IMR-90 (cell line): Measurements from ENCODE around the gene ZNF771. TPM values are rescaled to one million over a fixed set of nuclear protein-coding genes. Genes with fewer than 3 reads are reported as not detected.

Experiments used
- ATAC-seq: fragments of 200-7000 bp; cut with Tn5 transposase; 2 replicates; pipeline ENCODE4 v1.9.1; 2020; ENCODE audit warnings: low read depth, mild to moderate bottlenecking, moderate library complexity
- BruUV-seq: library from RNA; stranded (reverse); fragments of 400-500 nt; replicated peaks from 2 replicates; lab custom pipeline; 2021; lab: Mats Ljungman, UMichigan
- CTCF ChIA-PET: fragments of 300-600 bp; formaldehyde crosslinking; extraction: SDS; loops from one replicate; lab custom pipeline; 2021; ENCODE audit warnings: antibody characterized with exemption; lab: Yijun Ruan, JAX
- POLR2A ChIA-PET: fragments of 300-600 bp; sonication (Branson Sonifier 250); formaldehyde crosslinking; loops from one replicate; lab custom pipeline; 2022; ENCODE audit warnings: antibody characterized with exemption; ENCODE audit not compliant: unreplicated experiment; lab: Charles Lee
- DNase-seq: peaks from one replicate; pipeline ENCODE4 v3.0.0; 2013
- H2AFZ ChIP-seq: replicated peaks from 2 replicates; pipeline ENCODE3; 2013; ENCODE audit warnings: low read length, mild to moderate bottlenecking; ENCODE audit not compliant: poor library complexity
- H2AK5ac ChIP-seq: 2 replicates; pipeline ENCODE4 v1.6.1; 2013; ENCODE audit warnings: low read depth, low read length, inconsistent platforms
- H2AK9ac ChIP-seq: replicated peaks from 2 replicates; pipeline ENCODE3; 2013; ENCODE audit warnings: mild to moderate bottlenecking, low read depth, low read length, moderate library complexity; ENCODE audit not compliant: poor library complexity
- H2BK120ac ChIP-seq: 2 replicates; pipeline ENCODE4 v1.6.1; 2013; ENCODE audit warnings: low read depth, low read length, inconsistent platforms
- H2BK15ac ChIP-seq: 3 replicates; pipeline ENCODE4 v1.6.1; 2013; ENCODE audit warnings: low read depth, low read length, inconsistent platforms
- H2BK20ac ChIP-seq: 2 replicates; pipeline ENCODE4 v1.6.1; 2013; ENCODE audit warnings: low read depth, mild to moderate bottlenecking, inconsistent platforms, low read length, moderate library complexity
- H2BK5ac ChIP-seq: 2 replicates; pipeline ENCODE4 v1.6.1; 2013; ENCODE audit warnings: mild to moderate bottlenecking, low read depth, low read length, inconsistent platforms; ENCODE audit not compliant: poor library complexity, severe bottlenecking
- H3K14ac ChIP-seq: replicated peaks from 2 replicates; pipeline ENCODE4 v1.6.1; 2013; ENCODE audit warnings: low read depth, low read length, inconsistent platforms
- H3K18ac ChIP-seq: 2 replicates; pipeline ENCODE4 v1.6.1; 2013; ENCODE audit warnings: low read depth, low read length, control low read depth
- H3K23ac ChIP-seq: 2 replicates; pipeline ENCODE4 v1.6.1; 2013; ENCODE audit warnings: low read depth, low read length, inconsistent platforms
- H3K27ac ChIP-seq: 2 replicates; pipeline ENCODE4 v1.5.1; 2013; ENCODE audit warnings: mild to moderate bottlenecking, control low read depth, low read length; ENCODE audit not compliant: insufficient read depth
- H3K27me3 ChIP-seq: 2 replicates; pipeline ENCODE4 v1.6.1; 2013; ENCODE audit warnings: low read length; ENCODE audit not compliant: control insufficient read depth, insufficient read depth
- H3K36me3 ChIP-seq: 2 replicates; pipeline ENCODE4 v1.6.1; 2013; ENCODE audit warnings: low read length, mixed read lengths; ENCODE audit not compliant: control insufficient read depth, insufficient read depth
- H3K4ac ChIP-seq: 2 replicates; pipeline ENCODE4 v1.6.1; 2013; ENCODE audit warnings: low read depth, low read length, inconsistent platforms
- H3K4me1 ChIP-seq: 2 replicates; pipeline ENCODE4 v1.6.1; 2013; ENCODE audit warnings: low read length, mixed read lengths; ENCODE audit not compliant: control insufficient read depth, insufficient read depth
- H3K4me2 ChIP-seq: 2 replicates; pipeline ENCODE4 v1.6.1; 2013; ENCODE audit warnings: low read depth, mild to moderate bottlenecking, control low read depth, low read length, moderate library complexity
- H3K4me3 ChIP-seq: 2 replicates; pipeline ENCODE4 v1.5.1; 2013; ENCODE audit warnings: low read depth, mild to moderate bottlenecking, control low read depth, low read length, moderate library complexity; ENCODE audit not compliant: insufficient read depth
- H3K56ac ChIP-seq: 2 replicates; pipeline ENCODE4 v1.6.1; 2013; ENCODE audit warnings: low read length, inconsistent platforms; ENCODE audit not compliant: insufficient read depth; ENCODE audit errors: extremely low read depth
- H3K79me1 ChIP-seq, 2 experiments: 2 replicates each; pipeline ENCODE4 v1.6.1; 2013; ENCODE audit warnings: low read length in 2 of 2, inconsistent platforms in 1 of 2, low read depth in 1 of 2
- H3K9ac ChIP-seq: 2 replicates; pipeline ENCODE4 v1.6.1; 2013; ENCODE audit warnings: low read depth, low read length, control low read depth
- H3K9me1 ChIP-seq: 2 replicates; pipeline ENCODE4 v1.6.1; 2013; ENCODE audit warnings: low read length, inconsistent platforms; ENCODE audit not compliant: insufficient read depth
- H3K9me3 ChIP-seq: 2 replicates; pipeline ENCODE4 v1.6.1; 2013; ENCODE audit warnings: low read length; ENCODE audit not compliant: control insufficient read depth, insufficient read depth
- H4K20me1 ChIP-seq: 2 replicates; pipeline ENCODE4 v1.6.1; 2013; ENCODE audit warnings: low read length, inconsistent platforms; ENCODE audit not compliant: insufficient read depth
- H4K5ac ChIP-seq: 2 replicates; pipeline ENCODE4 v1.6.1; 2013; ENCODE audit warnings: mild to moderate bottlenecking, low read depth, low read length, control low read depth
- H4K8ac ChIP-seq, 2 experiments: 2 replicates each; pipeline ENCODE4 v1.6.1; 2013; ENCODE audit warnings: low read depth in 2 of 2, low read length in 2 of 2, control low read depth in 1 of 2, inconsistent platforms in 1 of 2
- H4K91ac ChIP-seq: 2 replicates; pipeline ENCODE4 v1.6.1; 2013; ENCODE audit warnings: low read depth, low read length, inconsistent platforms; ENCODE audit not compliant: insufficient read depth
- CEBPB ChIP-seq: IDR thresholded peaks from 2 replicates; pipeline ENCODE4 v1.6.1; 2012; ENCODE audit warnings: low read depth, low read length, improper control_type of control experiment
- CHD1 ChIP-seq: IDR thresholded peaks from 2 replicates; pipeline ENCODE4 v1.6.1; 2012; ENCODE audit warnings: low read depth, low read length, improper control_type of control experiment
- CTCF ChIP-seq: conservative IDR thresholded peaks from 2 replicates; pipeline ENCODE4 v1.5.1; 2012; ENCODE audit warnings: mild to moderate bottlenecking, low read depth, low read length, improper control_type of control experiment
- ELK1 ChIP-seq: fragments of 150-350 bp; IDR thresholded peaks from 2 replicates; pipeline ENCODE4 v1.6.1; 2016; ENCODE audit warnings: low read depth, mild to moderate bottlenecking, low read length, moderate library complexity, borderline replicate concordance
- FOS ChIP-seq: fragments of 150-350 bp; IDR thresholded peaks from 2 replicates; pipeline ENCODE4 v1.6.1; 2016; ENCODE audit warnings: low read depth, low read length
- MAFK ChIP-seq: IDR thresholded peaks from 2 replicates; pipeline ENCODE4 v1.6.1; 2012; ENCODE audit warnings: low read depth, low read length, improper control_type of control experiment
- MAZ ChIP-seq: IDR thresholded peaks from 2 replicates; pipeline ENCODE4 v1.6.1; 2012; ENCODE audit warnings: low read depth, mild to moderate bottlenecking, low read length, improper control_type of control experiment, moderate library complexity, borderline replicate concordance
- MXI1 ChIP-seq: IDR thresholded peaks from 2 replicates; pipeline ENCODE4 v1.6.1; 2012; ENCODE audit warnings: low read depth, mild to moderate bottlenecking, low read length, moderate library complexity, borderline replicate concordance
- NFE2L2 ChIP-seq: fragments of 150-350 bp; IDR thresholded peaks from 2 replicates; pipeline ENCODE4 v1.6.1; 2016; ENCODE audit warnings: low read depth, mild to moderate bottlenecking, low read length
- POLR2A ChIP-seq: IDR thresholded peaks from 2 replicates; pipeline ENCODE4 v1.6.1; 2012; ENCODE audit warnings: mild to moderate bottlenecking, low read depth, low read length
- RAD21 ChIP-seq: IDR thresholded peaks from 2 replicates; pipeline ENCODE4 v1.6.1; 2012; ENCODE audit warnings: low read length, improper control_type of control experiment
- RCOR1 ChIP-seq: IDR thresholded peaks from 2 replicates; pipeline ENCODE4 v1.6.1; 2012; ENCODE audit warnings: mild to moderate bottlenecking, low read length, improper control_type of control experiment; ENCODE audit not compliant: insufficient replicate concordance
- RFX5 ChIP-seq: IDR thresholded peaks from 2 replicates; pipeline ENCODE4 v1.8.0; 2012; ENCODE audit warnings: low read depth, mild to moderate bottlenecking, low read length, moderate library complexity
- SMC3 ChIP-seq: fragments of 150-350 bp; IDR thresholded peaks from 2 replicates; pipeline ENCODE4 v1.6.1; 2016; ENCODE audit warnings: low read depth, mild to moderate bottlenecking, antibody characterized with exemption, low read length, moderate library complexity
- USF2 ChIP-seq: fragments of 150-350 bp; IDR thresholded peaks from 2 replicates; pipeline ENCODE4 v1.6.1; 2017; ENCODE audit warnings: mild to moderate bottlenecking, antibody characterized with exemption, low read length, low read depth
- WGBS, 2 experiments: methylation state at CpG; one replicate each; pipeline versions ENCODE4 v1.1.5 to v1.1.7; 2013; ENCODE audit warnings: missing lambda C conversion rate in 2 of 2; ENCODE audit not compliant: insufficient read length in 1 of 2; ENCODE audit errors: extremely low coverage in 2 of 2; 5-methylcytosine and 5-hydroxymethylcytosine counted together
- dilution Hi-C: fragments of 300-500 bp; cut with HindIII; formaldehyde crosslinking; loops from one replicate; pipeline ENCODE4 v1.14.3; 2018; ENCODE audit warnings: low sequenced_read_pairs; ENCODE audit not compliant: unreplicated experiment
- in situ Hi-C: fragments of 300-500 bp; cut with MboI; formaldehyde crosslinking; loops from 3 replicates; pipeline ENCODE4 v1.14.3; 2019; ENCODE audit warnings: low sequenced_read_pairs, inconsistent platforms, mixed read lengths
- intact Hi-C: fragments of 100-400 bp; cut with micrococcal nuclease; formaldehyde crosslinking; loops from 2 replicates; pipeline ENCODE4 v1.10.0; 2022
- polyA plus RNA-seq, 3 experiments: library from polyadenylated mRNA; depleted of rRNA; stranded (reverse); fragments of >200 nt; gene quantifications; 2 replicates each; pipeline ENCODE4 v1.2.3, GENCODE V29; 2012; ENCODE audit warnings: low replicate concordance in 1 of 3
- total RNA-seq: library from RNA; depleted of rRNA; stranded (reverse); fragments of >200 nt; gene quantifications from 2 replicates; pipeline ENCODE4 v1.2.3, GENCODE V29; 2012

ZNF771 gene
- total and polyA plus RNA-seq, 2 of the 4 experiments (the other 2 are of a cell fraction) = 5.2 to 10.9 TPM

- H3K79me1 ChIP-seq = peaks cover 15 to 19% of the 10 kb centered on the region in 2 experiments
- peaks cover 6% of the 10 kb centered on the region for H3K9me1 ChIP-seq
- peak overlapping the region; percentile 71 for H4K5ac ChIP-seq
- H3K23ac ChIP-seq = no peak overlapping the region
- H2BK15ac ChIP-seq = no peak overlapping the region
- H3K4me3 ChIP-seq = peak overlapping the region; percentile 23
- WGBS, 2 experiments = 27% methylated on average over 4 of the region's 19 CpGs; no CpG with 5 or more reads in 1 of the 2 experiments
- peaks cover 6% of the 10 kb centered on the region for H3K36me3 ChIP-seq
- peak overlapping the region; percentile 60 for H2AK9ac ChIP-seq
- ChIA-PET CTCF (interaction anchor here (0.6 to 1.5 kb wide), 7 partner anchors 8 to 511 kb away, joined by 3 to 6 read pairs (median 3); no protein-coding TSS in a partner anchor), POLR2A (no interaction called here)
- peak; percentile 1 for ATAC-seq
- no peak for DNase-seq
- peak overlapping the region; percentile 49 for H3K4ac ChIP-seq
- in situ Hi-C loops = no loop called here
- H4K91ac ChIP-seq = peak overlapping the region; percentile 25; the same call in 1 of the 2 replicates
- no peak overlapping the region for H3K27ac ChIP-seq
- no peak overlapping the region for H2BK5ac ChIP-seq
- no peak overlapping the region for H3K56ac ChIP-seq
- no peaks in the 10 kb centered on the region; the same call in 1 of the 2 replicates for H4K20me1 ChIP-seq
- H3K4me1 ChIP-seq = peaks cover 3% of the 10 kb centered on the region; the same call in 1 of the 2 replicates
- H4K8ac ChIP-seq = peak overlapping the region; percentile 81 to 93
- no TSS peak for BruUV-seq
- peak overlapping the region; percentile 72 for H3K4me2 ChIP-seq
- dilution Hi-C loops = no loop called here
- TF ChIP-seq MAFK (no peak), NFE2L2 (no peak), MAZ (no peak), FOS (no peak), RCOR1 (no peak), RFX5 (no peak), SMC3 (no peak), CHD1 (no peak), CTCF (no peak), POLR2A (no peak), RAD21 (no peak), MXI1 (no peak), ELK1 (no peak), USF2 (no peak), CEBPB (no peak)
- H3K18ac ChIP-seq = no peak overlapping the region
- H2AFZ ChIP-seq = peak overlapping the region; percentile 100
- no peaks in the 10 kb centered on the region for H3K9me3 ChIP-seq
- H3K14ac ChIP-seq = no peak overlapping the region; the same call in 1 of the 2 replicates
- intact Hi-C loops = loop anchor here (1.0 kb wide), 1 partner anchor 198 kb away; no protein-coding TSS in a partner anchor
- H2BK20ac ChIP-seq = no peak overlapping the region
- 0 out of 2 replicates have a peak overlapping the region, but pooled peaks have one; percentile 15 for H2AK5ac ChIP-seq
- H3K27me3 ChIP-seq = peaks cover 7% of the 10 kb centered on the region
- H3K9ac ChIP-seq = 0 out of 2 replicates have a peak overlapping the region, but pooled peaks have one; percentile 7
- no peak overlapping the region for H2BK120ac ChIP-seq
Observed at GRCh38 chr16:30430428-30430970, 23.1 kb downstream of the ZNF771 start.
